ENCODE data around the gene SIN3A.
"Not testable (repeated sequence)": the region's sequence is repeated elsewhere in the genome, so short reads cannot be mapped to it uniquely, and the experiment has no call there.

The SIN3A gene

DNA sequence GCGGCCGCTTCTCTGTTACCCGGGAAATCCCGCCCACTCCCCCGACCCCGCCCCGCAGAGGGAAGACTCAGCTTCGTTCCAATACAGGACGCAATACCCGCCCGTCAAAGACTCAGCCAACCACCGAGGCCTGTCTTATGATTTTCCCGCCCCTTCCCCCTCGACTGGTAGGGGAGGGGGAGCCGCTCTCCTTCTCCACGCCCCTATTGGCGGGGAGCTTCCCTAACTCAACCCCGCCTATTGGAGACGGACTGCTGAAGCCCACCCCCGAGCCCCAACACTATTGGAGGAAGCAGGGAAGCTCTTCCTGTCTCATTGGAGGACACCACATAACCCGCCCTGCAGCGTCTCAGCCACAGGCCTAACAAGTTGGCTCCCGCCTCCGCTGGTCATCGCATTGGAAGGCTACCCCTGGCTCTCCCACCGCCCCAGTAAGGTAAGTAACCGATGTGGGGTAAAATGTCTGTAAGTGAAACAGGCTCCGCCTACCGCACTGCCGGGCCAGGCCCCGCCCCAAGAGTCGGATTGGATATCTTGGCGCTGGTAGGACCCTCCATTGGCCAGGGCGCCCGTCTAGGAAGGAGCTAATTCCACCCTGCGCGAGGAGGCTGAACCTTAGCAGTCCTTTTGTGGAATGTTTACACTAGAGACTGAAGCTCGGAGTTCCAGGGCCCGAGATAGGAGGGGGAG lies at the start of gene SIN3A:
TSS of gene SIN3A (minus strand) at position 17 of the 690 bp plus-strand sequence. CDS start 21,315 bp downstream, outside the sequence.
- peak; percentile 97 to 99 (median 99) for DNase-seq (ENCODE audit: low read depth in 4 of 4, low spot score in 1 of 4)

DNA sequence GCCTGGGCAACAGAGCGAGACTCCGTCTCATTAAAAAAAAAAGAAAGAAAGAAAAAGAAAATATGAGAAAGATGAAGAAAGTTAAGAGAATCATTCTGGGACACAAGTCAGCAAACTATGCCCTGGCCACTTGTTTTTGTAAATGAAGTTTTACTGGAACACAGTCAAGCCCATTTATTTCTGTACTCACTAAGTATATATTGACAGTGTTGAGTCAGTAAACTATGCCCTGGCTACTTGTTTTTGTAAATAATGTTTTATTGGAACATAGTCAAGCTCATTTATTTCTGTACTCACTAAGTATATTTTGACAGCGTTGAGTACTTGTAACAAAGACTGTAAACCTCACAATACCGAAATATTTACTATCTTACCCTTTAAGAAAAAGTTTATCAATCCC lies 42.2 kb upstream of the SIN3A start:
- DNase-seq (ENCODE audit: low read depth in 4 of 4, low spot score in 1 of 4): no peak

DNA sequence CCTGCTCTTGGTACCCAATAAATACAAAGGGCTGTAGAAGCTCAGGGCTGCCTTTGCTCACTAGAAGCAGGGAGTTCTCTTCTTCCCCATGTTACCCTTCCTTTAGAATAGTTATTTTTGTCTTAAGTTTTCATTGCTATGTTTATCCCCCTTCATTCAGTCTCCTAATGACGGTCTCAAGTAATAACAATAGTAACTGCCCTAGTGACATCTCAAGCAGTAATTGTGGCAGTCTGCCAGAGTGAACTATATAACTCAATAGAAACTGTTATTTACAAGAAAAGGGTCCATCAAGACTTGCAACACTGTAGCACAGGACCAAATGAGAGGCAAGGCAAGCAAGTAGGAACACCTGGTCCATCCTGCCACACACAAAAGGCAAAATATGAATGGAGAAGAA lies 32.5 kb upstream of the SIN3A start:
- no peak for DNase-seq (ENCODE audit: low read depth in 4 of 4, low spot score in 1 of 4)

DNA sequence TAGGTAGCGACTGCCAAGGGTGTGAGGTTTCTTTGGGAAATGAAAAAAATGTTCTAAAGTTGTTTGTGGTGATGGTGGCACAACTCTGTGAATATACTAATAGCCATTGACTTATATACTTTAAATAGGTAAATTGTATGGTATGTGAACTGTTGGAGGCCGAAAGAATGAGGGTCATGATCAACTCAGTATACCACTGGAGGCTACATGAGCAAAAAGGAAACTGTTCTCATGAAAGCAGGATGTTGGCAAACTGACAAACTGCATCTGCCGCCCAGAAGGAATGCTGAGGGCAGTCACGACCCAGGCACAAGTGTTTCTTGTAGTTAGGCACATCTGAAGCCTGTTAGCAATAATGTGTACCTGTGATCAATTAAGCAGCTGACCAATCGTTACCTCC lies 32.1 kb upstream of the SIN3A start:
- DNase-seq (ENCODE audit: low read depth in 4 of 4, low spot score in 1 of 4): not testable (repeated sequence)

DNA sequence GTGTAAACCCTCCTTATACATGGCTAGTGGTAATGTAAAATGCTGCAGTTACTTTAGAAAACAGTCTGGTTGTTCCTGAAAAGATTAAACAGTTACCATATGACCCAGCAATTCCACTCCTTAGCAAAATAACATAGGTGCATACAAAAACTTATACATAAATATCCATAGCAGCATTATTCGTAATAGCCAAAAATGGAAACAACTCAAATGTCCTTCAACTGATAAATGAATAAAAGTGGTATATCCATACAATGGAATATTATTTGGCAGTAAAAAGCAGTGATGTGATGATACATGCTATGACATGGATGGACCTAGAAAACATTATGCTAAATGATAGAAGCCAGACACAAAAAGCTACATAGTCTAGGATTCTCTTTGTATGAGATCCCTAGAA lies 31.6 kb upstream of the SIN3A start:
- DNase-seq (ENCODE audit: low read depth in 4 of 4, low spot score in 1 of 4): no peak

DNA sequence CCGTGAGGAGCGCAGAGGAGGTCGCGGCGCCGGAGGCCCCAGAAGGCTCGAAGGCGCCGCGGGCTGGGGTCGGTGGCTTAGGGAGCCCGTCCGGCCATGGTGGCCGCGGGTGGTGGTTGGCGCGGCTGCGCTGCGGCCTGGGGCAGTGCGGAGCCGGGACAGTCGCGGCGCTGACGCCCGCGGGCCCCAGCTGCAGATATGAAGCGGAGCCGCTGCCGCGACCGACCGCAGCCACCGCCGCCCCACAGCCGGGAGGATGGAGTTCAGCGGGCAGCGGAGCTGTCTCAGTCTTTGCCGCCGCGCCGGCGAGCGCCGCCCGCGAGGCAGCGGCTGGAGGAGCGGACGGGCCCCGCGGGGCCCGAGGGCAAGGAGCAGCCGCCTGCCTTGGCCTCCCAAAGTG lies 29.0 kb upstream of the SIN3A start:
- DNase-seq (ENCODE audit: low read depth in 4 of 4, low spot score in 1 of 4): not testable (repeated sequence)

DNA sequence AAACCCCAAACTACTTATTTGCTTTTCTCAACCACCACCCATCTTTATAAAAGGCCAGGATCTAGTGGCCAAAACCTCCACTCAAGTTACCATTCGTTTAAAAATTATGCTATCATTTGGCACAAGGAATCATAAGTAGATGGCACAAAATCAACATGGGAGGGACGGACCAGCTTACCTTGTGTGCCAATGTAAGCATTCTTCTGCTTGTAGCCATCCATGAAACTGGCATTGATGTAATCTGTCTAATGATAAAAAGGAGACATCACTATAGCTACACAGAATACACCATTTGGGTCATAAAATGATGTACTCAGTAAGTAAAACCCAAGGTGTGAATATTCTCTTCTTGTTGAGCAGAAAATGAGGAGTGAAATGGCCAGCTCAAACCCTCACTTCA lies 28.2 kb upstream of the SIN3A start:
- DNase-seq (ENCODE audit: low read depth in 4 of 4, low spot score in 1 of 4): no peak

DNA sequence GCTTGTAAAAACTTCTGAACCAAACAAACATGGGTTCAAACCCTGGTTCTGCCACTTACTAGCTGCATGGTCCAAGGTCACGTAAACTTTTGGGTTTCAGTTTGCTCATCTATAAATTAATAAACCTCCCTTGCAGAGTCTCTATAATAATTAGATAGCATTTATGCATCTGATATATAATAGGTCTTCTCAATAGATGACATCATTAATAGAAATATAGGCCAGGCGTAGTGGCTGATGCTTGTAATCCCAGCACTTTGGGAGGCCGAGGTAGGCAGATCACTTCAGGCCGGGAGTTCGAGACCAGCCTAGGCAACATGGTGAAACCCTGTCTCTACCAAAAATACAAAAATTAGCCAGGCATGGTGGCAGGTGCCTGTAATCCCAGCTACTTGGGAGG lies 25.6 kb upstream of the SIN3A start:
- DNase-seq (ENCODE audit: low read depth in 4 of 4, low spot score in 1 of 4): not testable (repeated sequence)

DNA sequence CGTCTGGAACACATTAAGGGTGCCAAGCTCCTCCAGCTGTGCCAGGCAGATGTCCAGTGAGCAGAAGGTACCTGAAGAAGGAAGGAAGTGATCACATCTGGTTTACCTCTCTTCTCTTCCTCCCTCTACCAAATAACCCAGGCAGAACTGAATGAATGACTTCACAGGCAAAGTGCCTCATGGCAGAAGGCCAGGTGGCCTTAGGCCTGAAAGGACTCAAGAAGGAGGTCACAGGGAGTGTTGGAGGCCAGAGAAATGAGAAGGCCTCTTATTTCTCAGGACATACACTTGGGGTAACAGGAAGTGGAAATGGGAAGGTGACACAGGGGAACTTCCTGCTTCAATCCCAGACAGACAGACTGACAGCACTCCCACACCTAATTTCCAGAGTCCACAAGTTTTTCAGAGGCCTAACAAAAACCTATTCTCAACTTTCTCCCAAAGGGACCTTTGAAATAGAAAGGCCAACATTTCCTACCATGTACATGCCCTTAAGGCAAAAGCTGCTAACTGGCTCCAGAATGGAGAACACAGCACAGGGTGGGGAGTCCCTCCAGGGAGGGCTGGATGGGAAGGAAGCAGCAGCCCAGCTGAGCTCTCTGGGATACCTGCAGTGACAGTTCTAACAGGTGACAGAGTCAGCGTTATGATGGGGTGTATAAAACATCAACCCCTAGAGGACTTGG lies 17.6 kb upstream of the SIN3A start:
- no peak for DNase-seq (ENCODE audit: low read depth in 4 of 4, low spot score in 1 of 4)

DNA sequence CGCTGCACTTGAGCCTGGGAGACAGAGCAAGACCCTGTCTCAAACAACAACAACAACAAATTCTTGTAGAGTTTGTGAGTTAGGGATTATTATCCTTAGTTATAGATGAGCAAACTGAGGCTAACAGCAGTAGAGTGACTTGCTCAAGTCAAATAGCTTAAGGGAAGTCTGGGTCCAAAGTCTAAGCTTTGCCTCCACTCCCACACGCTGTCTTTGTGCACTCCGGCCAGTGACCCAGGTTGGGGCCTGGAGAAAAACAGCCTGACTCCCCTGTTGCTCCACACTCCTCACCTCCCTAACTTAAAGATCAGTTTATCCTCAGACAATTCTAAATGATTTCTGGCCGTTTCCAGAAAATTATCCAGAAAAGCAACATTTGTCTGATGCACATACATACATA lies 9.2 kb upstream of the SIN3A start:
- DNase-seq (ENCODE audit: low read depth in 4 of 4, low spot score in 1 of 4): no peak

DNA sequence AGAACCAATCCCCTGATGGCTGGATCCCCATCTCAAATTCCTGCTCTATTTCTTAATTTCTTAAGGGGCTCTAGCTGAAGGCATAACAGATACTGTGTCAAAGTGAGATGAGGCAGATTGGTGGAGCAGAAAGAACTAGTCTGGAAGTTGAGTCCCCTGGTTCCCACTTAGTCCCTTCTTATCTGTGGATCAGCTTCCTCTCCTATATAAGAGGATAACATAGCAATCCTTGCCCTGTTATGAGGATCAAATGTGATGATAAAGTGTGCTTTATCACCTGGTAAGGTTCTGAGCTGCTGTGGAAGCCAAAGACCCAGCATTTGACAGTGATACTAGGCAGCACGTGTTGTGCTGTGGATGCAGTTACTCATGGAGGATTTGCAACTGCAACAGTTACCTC lies 8.1 kb upstream of the SIN3A start:
- no peak for DNase-seq (ENCODE audit: low read depth in 4 of 4, low spot score in 1 of 4)

DNA sequence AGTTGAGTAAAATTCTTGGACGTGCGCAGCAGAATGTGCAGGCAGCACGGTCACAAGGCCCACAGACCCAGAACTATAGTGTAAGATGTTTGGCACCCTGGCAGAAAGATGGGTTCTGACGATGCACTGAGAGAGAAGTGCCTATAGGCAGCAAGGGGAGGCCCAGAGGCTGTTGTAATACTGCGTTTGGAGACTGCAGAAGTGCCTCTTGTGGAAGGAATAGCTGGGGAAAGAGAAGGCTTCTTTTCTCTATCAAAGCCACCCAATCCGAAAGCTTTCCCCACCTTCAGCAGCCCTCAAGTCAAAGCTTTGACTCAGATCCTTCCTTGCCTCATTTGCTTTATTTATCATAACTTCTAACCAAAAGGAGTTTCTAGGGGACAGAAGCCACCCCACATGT lies 5.2 kb upstream of the SIN3A start:
- no peak for DNase-seq (ENCODE audit: low read depth in 4 of 4, low spot score in 1 of 4)

DNA sequence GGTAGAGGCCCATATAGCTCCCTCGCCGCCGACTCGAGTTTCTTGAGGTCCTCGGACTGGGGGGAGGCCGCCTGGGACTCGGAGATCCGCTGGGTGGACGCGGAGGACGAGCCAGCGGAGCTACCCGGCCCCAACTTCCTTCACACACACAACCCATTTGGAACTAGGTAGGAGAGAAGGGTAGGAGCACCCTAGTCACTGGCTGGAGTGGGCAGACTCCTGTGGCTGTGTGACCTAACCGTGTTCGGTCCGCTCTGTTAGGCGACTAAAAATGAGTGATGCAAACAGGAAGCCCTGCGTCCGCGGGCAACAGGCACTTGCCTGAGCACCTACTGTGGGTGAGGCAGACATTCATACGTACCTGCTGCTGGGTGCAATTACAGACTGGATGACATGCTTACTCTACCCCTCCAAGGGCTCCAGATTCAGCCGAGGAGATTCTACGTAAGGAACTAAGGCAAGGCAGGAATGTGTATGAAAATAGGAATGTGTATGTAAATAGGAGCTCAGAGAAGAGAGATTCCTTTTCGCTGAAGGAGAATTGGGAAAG lies 4.6 kb upstream of the SIN3A start:
- DNase-seq (ENCODE audit: low read depth in 4 of 4, low spot score in 1 of 4): peak in 2 of 4 experiments; percentile 22 to 32

DNA sequence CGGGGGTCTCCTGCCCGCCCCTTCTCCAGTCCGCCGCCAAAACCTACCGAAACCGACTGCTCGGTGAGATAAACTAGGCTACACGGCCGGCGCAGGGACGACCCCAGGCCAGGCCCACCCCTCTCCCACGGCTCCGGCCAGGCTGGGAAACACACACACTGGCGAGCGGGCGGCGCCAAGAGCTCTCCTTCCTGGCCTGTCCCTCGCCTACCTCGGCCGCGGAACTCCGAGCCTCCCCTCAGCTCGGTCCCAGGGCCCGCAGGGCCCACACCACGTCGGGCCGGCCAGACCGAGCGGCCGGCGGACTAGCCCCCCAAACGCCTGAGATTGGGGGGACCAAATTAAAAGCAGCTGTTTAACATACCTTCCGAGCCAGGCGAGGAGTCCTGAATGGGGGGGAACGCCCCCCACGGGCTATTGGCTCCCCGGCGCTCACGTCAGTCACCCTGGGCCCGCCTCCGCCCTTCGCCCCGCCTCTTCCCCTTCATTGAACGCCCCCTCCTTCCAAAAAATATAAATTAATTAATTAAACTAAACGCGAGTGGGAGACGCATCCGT lies 4.0 kb upstream of the SIN3A start:
- peak; percentile 71 to 84 (median 78) for DNase-seq (ENCODE audit: low read depth in 4 of 4, low spot score in 1 of 4)

DNA sequence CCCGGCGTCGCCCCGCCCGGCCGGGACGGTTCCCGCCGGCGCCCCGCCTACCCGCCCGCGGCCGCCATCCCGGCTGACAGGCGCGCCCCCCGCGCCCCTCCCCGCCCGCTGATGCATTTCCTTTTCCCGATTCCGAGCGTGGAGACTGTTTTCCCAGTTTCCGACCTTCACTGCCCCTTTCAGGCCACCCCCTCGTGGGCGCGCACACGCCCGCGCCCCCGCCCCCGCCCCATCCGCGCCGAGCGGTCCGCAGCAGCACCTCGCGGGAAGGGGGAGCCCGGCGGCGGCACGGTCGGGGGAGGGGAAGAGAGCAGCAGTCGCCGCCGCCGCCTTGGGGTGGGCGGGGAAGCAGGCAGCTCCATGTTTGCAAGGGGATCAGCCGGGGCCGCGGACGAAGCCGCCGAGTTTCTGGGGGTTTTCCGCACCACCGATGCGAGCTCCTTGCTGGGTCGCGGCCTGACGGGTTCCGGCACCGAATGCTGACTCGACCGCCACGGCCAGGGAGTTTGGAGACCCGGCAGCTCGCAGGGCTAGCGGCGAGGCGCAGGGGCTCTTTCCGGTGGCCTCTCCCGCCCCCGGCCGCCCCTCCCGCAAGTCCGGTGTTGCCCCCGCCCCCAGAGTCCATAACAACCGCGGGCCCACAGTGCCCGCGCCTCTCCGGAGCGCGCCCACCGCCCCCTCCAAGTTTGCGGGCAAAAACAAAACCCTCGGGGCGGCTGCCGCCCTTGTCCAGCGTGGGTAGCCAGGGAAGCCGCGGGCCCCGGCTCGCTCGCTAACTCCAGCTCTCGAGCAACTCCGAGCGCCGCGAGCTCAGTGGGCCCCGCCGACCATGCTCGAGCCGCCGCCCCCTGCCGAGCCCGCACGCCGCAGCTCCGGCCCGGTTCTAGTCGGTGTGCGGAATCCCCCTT lies 3.2 kb upstream of the SIN3A start:
- peak; percentile 54 to 77 (median 68) for DNase-seq (ENCODE audit: low read depth in 4 of 4, low spot score in 1 of 4)

DNA sequence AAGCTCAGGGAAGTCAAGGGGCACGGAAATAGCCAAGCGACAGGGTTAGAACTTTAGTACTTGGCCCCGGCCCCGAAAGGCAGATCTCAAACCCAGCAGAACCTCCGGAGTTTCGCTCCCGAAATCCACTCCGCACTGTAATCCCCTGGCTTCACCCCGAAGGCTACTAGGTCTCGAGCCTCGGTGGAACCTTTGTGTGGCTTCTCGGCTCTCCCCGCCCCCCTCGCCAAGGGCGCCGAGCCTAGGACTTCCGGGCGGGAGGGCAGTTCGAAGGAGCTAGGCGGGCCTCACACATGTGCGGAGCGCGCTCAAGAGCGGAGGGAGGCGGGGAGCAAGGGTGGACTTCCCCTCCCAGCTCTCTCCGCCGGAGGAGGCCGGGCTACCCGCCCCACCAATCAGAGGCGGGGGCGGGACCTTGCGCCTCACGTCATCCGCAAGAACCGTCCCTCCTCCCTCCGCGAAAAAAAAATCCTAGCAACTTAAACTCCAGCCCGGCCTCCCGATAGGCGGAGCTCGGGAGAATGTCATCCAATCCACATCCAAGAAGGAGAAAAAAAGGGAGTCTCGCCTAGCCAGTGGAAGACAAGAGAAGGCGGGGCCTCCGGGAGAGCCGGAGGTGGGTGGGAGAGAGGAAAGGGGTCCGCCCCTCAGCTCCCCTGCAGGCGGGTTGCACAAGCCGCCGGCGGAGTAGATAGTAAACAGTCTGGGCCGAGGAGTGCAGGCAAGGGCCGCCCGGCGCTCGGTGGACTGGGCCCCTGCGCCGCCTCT lies 2.4 kb upstream of the SIN3A start:
- peak; percentile 83 to 95 (median 91) for DNase-seq (ENCODE audit: low read depth in 4 of 4, low spot score in 1 of 4)

DNA sequence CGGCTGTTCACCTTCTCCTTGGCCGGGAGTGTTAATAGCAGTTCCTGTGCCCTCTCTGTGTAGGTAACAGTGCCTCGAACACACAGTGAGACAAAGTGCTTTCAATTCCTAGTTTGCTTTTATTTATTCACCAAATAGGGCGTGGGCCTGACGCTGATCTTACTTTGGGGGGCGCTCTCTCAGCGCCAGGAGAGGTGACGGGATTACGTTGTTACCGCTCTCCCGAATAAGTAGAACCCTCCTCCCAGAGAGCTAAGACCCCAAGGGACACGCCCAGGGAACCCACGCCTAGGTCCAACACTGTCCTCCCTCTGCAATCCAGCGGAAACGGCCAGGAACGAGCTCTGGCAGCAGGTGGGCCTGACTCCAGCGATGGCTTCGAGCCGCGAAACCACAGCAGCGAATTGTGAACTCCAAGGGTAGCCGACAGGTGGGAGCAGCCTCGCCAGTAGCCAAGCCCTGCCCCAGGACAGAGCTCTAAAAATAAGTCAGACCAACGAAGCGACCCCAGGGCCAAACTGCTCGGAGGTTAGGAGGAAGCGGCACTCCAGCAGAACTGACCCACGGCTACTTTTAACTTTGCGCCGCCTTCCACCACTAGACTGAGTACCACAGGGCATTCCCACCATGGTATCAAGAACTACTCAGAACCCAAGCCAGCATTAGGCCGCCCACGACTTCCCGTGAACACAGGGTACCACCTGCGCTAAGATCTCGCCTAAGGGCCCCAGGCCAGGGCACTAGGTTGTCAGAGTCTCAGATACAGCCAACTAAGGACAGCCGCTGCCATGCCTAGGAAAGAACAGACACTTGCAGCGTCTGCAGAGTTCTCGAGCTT lies 1.6 kb upstream of the SIN3A start:
- DNase-seq (ENCODE audit: low read depth in 4 of 4, low spot score in 1 of 4): peak; percentile 47 to 63 (median 54)

DNA sequence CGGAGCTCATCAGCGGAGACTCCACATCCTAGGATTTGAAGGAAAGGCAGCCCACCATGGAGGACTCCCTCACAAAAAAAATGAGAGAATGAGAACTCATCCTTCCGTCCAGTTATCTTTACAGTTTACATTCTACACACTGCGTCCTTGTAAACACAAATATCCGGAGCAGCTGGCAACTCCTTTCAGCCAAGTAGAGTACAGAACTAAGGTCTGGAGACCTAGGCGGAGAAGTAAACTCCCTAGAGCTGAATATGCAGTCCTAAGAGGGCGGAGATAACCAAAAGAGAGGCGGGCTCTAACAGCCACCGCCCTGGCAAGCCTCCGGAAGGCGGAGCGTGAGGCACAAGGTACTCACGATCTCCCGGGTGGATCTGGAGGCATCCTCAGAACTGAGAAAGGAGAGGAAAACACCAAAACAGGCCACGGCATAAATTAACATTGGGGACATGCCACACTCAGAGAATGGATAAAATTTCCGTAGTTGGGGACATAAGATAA lies 924 bp upstream of the SIN3A start:
- DNase-seq (ENCODE audit: low read depth in 4 of 4, low spot score in 1 of 4): peak in 3 of 4 experiments; percentile 34 to 71 (median 58)

DNA sequence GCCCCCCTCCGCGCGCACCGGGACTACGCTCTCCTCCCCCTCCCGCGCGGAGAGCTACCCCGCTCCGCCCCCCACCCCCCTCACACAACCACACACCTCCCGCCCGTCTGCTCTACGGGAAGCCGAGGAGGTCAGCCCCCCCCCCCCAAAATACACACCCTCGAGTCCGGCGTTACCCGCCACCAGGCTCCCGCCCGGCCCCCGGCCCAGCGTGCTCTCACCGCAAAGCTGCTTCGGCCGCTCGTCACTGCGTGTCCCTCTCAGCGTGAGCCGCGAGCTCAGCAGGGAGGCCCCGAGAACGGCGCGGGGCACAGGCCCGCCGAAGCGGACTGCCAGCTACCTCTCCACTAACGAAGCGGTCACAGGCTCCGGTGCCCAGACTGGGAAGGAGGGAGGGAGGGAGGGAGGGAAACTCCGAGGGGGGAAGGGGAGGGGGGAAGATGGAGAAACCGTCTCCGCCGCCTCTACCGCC lies 252 bp downstream of the SIN3A start:
- no peak for DNase-seq (ENCODE audit: low read depth in 4 of 4, low spot score in 1 of 4)
